Omental fat pad (tissue), 4 donors: ENCODE measurements around the gene RGS10. TPM values are rescaled to one million over a fixed set of nuclear protein-coding genes. Genes with fewer than 3 reads are reported as not detected.

ENCODE experiments used
- ATAC-seq: fragments of 150-250 bp; one replicate; pipeline ENCODE4 v1.9.1; 2016; ENCODE audit warnings: mild to moderate bottlenecking, moderate library complexity; ENCODE audit not compliant: low FRiP score
- DNase-seq: peaks from one replicate; pipeline ENCODE4 v3.0.0-alpha.2; 2019; ENCODE audit warnings: low spot score
- CTCF ChIP-seq, 3 donors: fragments of 450-650 bp; IDR thresholded peaks; one replicate each; pipeline ENCODE4 v1.5.1; 2016 to 2017; ENCODE audit warnings: antibody characterized with exemption in 3 of 3, mild to moderate bottlenecking in 3 of 3, moderate library complexity in 2 of 3
- total RNA-seq, 4 donors: library from RNA; depleted of rRNA; stranded (reverse); fragments of >200 nt; gene quantifications; one replicate each; pipeline ENCODE4 v1.1.0, GENCODE V29; 2016

RGS10 gene
- total RNA-seq, 4 donors from 2014 or later = 12.3 to 40.2 (median 18.7) TPM

DNA sequence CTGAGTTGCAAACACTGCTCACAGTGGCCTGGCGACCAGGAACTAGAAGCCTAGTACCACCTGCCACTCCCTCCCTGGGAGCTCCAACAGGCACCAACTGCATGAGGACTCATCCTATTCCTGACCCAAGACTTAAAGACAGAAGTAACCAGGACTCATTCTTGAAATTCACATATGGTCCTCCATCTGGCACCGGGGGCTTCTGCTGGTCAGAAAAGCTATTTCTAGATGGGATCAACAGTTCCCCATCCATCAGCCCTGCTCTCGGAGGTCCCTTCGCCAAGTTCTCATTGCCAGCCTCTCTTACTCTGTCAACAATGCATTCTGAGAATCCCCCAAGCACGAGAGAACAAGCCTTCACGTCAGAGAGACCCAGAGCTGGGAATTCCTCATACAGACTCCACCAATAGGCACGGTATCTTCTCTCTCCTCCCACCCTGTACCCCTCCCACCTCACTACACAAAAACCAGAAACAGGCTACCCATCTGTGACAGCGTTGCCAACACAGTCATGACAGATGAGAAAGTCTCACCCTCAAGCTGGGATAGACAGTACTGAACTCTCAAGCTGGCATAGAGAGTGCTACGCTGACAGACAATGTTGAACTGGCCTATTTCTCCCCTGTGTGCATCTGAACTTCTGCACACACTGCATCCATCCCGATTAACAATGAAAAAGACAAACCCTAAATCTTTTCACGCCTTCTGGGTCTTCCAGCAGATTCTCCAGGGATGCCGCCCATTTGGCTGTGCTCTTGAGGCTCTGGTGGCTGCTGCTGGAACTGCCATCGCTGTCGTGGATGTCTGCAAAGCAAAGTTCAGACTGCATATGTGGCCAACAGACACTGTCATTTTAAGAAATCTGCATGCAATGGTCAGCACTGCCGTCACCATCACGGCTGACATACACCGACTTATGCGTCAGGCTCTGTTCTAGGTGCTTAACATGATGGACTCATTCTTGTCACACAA, 15.6 kb downstream of the RGS10 start:
- no peak for ATAC-seq
- no peak for TF ChIP-seq CTCF (IDR thresholded peaks at IDR 0.05)
- no peak for DNase-seq

GRCh38 chr10:119526149-119526548, 16.4 kb downstream of the RGS10 start:
- DNase-seq (no peak), ATAC-seq (no peak)
- no peak for TF ChIP-seq CTCF (IDR thresholded peaks at IDR 0.05)

- no peak for ATAC-seq
- no peak for TF ChIP-seq CTCF (IDR thresholded peaks at IDR 0.05)
- no peak for DNase-seq
These were observed 17.4 kb downstream of the RGS10 start for GRCh38 chr10:119525116-119525515.

GRCh38 chr10:119524720-119525070, 17.8 kb downstream of the RGS10 start:
- no peak for TF ChIP-seq CTCF (IDR thresholded peaks at IDR 0.05)
- no peak for DNase-seq
- no peak for ATAC-seq

DNA sequence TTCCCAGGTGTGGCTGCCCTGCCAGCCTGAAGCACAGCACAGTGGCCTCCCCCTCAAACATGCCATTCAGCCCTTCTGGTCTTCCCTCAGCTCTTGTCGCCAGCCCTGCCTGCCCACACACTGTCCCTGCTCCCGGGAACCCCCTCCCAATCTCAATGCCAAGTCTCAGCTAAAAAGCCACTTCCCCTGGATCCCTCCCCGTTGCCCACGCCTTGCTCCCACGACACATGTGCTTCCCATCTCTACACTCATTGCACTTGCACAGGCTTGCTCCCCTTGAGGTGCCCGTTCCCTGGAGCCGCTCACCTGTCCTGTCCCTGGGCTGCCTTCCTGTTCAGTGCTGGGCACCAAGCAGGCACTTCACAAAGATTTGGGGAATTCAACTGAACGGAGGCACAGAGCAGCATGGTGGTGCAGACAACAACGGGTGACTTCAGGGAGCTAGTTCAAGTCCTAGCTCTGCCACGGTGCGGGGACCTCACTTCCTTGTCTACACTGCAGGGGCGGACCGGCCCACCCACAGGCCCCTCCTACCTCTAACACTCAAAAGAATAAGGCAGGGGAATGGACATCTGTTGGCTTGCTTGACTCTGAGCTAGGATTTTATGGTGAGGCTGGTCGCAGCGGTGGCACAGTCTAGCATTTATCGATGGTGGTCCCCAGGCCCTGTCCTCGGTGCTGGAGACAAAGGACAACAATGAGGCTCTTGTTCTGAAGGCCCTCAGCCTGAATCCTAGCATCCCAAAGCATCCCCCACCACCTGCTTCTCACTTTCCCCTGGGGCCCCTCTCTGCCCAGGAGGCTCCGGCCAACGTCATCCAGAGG, 18.4 kb downstream of the RGS10 start:
- DNase-seq = no peak
- no peak for ATAC-seq
- no peak for TF ChIP-seq CTCF (IDR thresholded peaks at IDR 0.05)

- DNase-seq (no peak), ATAC-seq (no peak)
- TF ChIP-seq CTCF (IDR thresholded peaks at IDR 0.05) = no peak
These were observed 19.6 kb downstream of the RGS10 start for GRCh38 chr10:119522747-119523426.
